Ovary (tissue), 3 donors: ENCODE measurements around the gene STAMBP.

ENCODE experiments used
- CTCF ChIP-seq, 3 donors: fragments of 450-650 bp in 2 of 3; fragments of 200-600 bp in 1 of 3; IDR thresholded peaks; one replicate each; pipeline versions ENCODE4 v1.5.1 to v1.8.0; 2016 to 2022; ENCODE audit warnings: antibody characterized with exemption in 3 of 3, mild to moderate bottlenecking in 1 of 3
- POLR2A ChIP-seq: fragments of 450-650 bp; IDR thresholded peaks from one replicate; pipeline ENCODE4 v1.6.1; 2017; ENCODE audit warnings: antibody characterized with exemption, mild to moderate bottlenecking, moderate library complexity
- donor health status: DM: no; HTN: no; CAD: no.

GRCh38 chr2:73917696-73918207, 89.0 kb downstream of the STAMBP start:
- TF ChIP-seq CTCF (IDR thresholded peaks at IDR 0.05) (no peak), POLR2A (no peak)
